ENCODE results near the gene LPGAT1. TPM values are rescaled to one million over a fixed set of nuclear protein-coding genes. Genes with fewer than 3 reads are reported as not detected.

LPGAT1 gene
- total and polyA plus RNA-seq, 2 donors (not counting 3 experiments of a cell fraction or from before 2014, with no cell fraction given): 6.1 to 46.0 TPM

DNA sequence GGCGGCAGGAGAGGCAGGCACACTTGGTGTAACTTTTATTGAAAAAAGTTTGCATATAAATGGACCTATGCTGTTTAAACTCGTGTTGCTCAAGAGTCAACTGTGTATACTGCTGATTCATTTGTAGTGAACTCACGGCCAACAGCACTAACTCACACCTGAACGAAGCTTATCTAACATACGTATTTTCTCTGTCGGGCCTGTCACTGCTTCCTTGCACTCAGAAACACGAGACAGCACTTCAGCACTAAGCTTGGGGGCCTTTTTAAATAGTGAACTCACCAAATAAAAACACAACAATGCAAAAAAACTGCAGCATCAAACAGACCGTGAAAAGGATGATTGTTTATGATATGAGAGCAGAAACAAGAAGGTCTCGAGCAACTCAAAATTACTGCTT, 96.2 kb downstream of the LPGAT1 start:
- TF ChIP-seq GATA2 (IDR thresholded peaks at IDR 0.05; ENCODE audit: insufficient read depth, insufficient read length, low read depth, low read length): no peak
- no peak for TF ChIP-seq MAX (IDR thresholded peaks at IDR 0.05; ENCODE audit: insufficient read depth, insufficient read length)
- no peak for TF ChIP-seq POLR2A (IDR thresholded peaks at IDR 0.05; ENCODE audit: low read depth, low read length)
- TF ChIP-seq FOS (IDR thresholded peaks at IDR 0.05; ENCODE audit: borderline replicate concordance, insufficient read depth, low read length): no peak
- TF ChIP-seq JUN (IDR thresholded peaks at IDR 0.05; ENCODE audit: borderline replicate concordance, insufficient read depth, insufficient read length, low read depth): no peak
- no peak for TF ChIP-seq MYC (IDR thresholded peaks at IDR 0.05; ENCODE audit: low read depth, low read length)
- TF ChIP-seq, protein P1, sequence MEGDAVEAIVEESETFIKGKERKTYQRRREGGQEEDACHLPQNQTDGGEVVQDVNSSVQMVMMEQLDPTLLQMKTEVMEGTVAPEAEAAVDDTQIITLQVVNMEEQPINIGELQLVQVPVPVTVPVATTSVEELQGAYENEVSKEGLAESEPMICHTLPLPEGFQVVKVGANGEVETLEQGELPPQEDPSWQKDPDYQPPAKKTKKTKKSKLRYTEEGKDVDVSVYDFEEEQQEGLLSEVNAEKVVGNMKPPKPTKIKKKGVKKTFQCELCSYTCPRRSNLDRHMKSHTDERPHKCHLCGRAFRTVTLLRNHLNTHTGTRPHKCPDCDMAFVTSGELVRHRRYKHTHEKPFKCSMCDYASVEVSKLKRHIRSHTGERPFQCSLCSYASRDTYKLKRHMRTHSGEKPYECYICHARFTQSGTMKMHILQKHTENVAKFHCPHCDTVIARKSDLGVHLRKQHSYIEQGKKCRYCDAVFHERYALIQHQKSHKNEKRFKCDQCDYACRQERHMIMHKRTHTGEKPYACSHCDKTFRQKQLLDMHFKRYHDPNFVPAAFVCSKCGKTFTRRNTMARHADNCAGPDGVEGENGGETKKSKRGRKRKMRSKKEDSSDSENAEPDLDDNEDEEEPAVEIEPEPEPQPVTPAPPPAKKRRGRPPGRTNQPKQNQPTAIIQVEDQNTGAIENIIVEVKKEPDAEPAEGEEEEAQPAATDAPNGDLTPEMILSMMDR (IDR thresholded peaks at IDR 0.05; ENCODE audit: extremely low read depth in 1 of 2, insufficient read depth in 1 of 2, low read depth in 1 of 2, low read length in 2 of 2): no peak
- no peak for TF ChIP-seq POLR2AphosphoS5 (IDR thresholded peaks at IDR 0.05; ENCODE audit: insufficient read depth, low read depth, low read length)
- TF ChIP-seq EZH2 (IDR thresholded peaks at IDR 0.05; ENCODE audit: borderline replicate concordance, low read depth, low read length, severe bottlenecking): no peak
- FAIRE-seq: no peak
- no peak overlapping the region for H2AFZ ChIP-seq (ENCODE audit: low read depth, low read length)
- intact Hi-C loops (cut with micrococcal nuclease): no loop called here
- POLR2A ChIA-PET: no interaction called here
- no peak overlapping the region for H3K4me3 ChIP-seq (replicated peaks in 1 of 3; ENCODE audit: insufficient read depth in 1 of 3, low read depth in 1 of 3, low read length in 3 of 3)
- H3K4me2 ChIP-seq (ENCODE audit: insufficient read depth, low read length): no peak overlapping the region
- H3K36me3 ChIP-seq (ENCODE audit: control insufficient read depth in 2 of 2, extremely low read depth in 1 of 2, insufficient read depth in 2 of 2, low read length in 2 of 2): no peaks in the 10 kb centered on the region
- no peak overlapping the region for H3K27ac ChIP-seq (ENCODE audit: insufficient read depth, low read depth, low read length)
- no peaks in the 10 kb centered on the region for H3K79me2 ChIP-seq (ENCODE audit: control insufficient read depth, insufficient read depth, low read length)
- H3K9ac ChIP-seq (replicated peaks; ENCODE audit: extremely low read depth, insufficient read depth, low read length): no peak overlapping the region
- peaks cover 4% of the 10 kb centered on the region for H3K4me1 ChIP-seq (ENCODE audit: control insufficient read depth, extremely low read depth, insufficient read depth, low read length)
- dilution Hi-C loops (cut with MboI; ENCODE audit: extremely low pct_ligation_motif_present, low sequenced_read_pairs): no loop called here
- H3K9me1 ChIP-seq (replicated peaks; ENCODE audit: control insufficient read depth, extremely low read depth, insufficient read depth, low read length): no peaks in the 10 kb centered on the region
- CTCF ChIA-PET: no interaction called here
- DNase-seq (ENCODE audit: low read depth, low spot score): no peak
- H3K9me3 ChIP-seq (replicated peaks; ENCODE audit: control insufficient read depth, insufficient read depth, low read length): no peaks in the 10 kb centered on the region
- H3K27me3 ChIP-seq (ENCODE audit: control insufficient read depth in 2 of 2, insufficient read depth in 2 of 2, low read length in 2 of 2): peaks cover 0 to 3% of the 10 kb centered on the region in 2 experiments
- H4K20me1 ChIP-seq (replicated peaks; ENCODE audit: control insufficient read depth, extremely low read depth, insufficient read depth, low read length): no peaks in the 10 kb centered on the region
- BruUV-seq (replicated peaks): no TSS peak
